NCI-H460 (cell line): ENCODE measurements around the gene TINCR. TPM values are rescaled to one million over a fixed set of nuclear protein-coding genes. Genes with fewer than 3 reads are reported as not detected.
"Not testable (repeated sequence)": the region's sequence is repeated elsewhere in the genome, so short reads cannot be mapped to it uniquely, and the experiment has no call there.

ENCODE experiments used
- DNase-seq: peaks from one replicate; pipeline ENCODE4 v3.0.0-alpha.2; 2016; ENCODE audit warnings: low read depth; ENCODE audit errors: extremely low read depth
- polyA plus RNA-seq: library from polyadenylated mRNA; depleted of rRNA; stranded (reverse); fragments of >200 nt; gene quantifications from 2 replicates; pipeline ENCODE4 v1.2.3, GENCODE V29; 2014; cell fraction: nucleus; rRNA removed
- total RNA-seq: library from RNA; depleted of rRNA; stranded (reverse); fragments of >200 nt; shearing (Covaris generic); gene quantifications from 2 replicates; pipeline ENCODE4 v1.2.3, GENCODE V29; 2014; rRNA removed

Gene TINCR
- not detected in 2 replicates for total RNA-seq
- polyA plus RNA-seq = not detected in 2 replicates

DNA sequence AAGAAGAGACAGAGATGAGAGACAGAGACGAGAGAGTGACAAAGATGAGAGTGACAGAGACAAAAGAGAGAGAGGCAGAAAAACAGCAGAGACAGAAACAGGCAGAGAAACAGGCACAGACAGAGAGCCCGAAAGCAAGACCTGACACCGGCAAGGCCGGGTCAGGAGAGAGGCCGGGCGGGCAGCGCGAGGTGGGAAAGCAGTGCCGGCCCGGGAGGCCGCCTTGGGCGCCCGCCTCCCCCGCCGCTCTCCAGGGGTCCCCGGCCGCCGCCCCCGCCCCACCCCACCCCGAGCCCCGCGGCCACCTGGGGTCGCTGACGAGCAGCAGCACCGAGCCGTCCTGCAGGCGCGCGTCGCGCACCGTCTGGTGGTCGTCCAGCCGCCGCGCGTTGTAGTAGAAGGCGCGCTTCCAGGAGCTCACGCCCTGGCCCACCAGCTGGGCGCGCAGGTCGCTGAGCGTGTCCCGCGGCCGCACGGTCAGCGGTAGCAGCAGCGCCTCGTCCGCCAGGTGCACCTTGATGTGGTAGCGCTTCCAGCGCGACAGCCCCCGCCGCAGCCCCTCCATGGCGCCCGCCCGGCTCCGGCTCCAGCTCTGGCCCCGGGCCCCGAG, at the start of gene TINCR:
Gene TINCR (minus strand): TSS at position 594 of the 610 bp plus-strand sequence.
- no peak for DNase-seq

DNA sequence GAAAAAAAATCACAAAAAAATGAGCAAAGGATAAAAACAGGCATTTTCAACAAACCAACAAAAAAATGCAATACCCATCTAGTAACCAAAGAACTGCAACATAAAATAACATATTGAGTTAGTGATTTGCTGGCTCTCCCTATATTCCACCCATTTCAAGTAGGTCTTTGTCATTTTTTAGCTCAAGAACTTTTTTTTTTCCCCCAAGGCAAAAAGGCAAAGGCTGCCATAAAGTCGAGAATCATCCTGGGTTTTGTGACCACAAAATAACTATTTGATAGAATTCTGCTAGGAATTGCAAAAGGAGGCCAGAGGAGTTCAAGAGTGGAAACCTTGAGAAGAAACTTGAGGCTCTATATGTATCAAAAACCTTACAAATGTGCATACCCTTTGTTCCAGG, 49.3 kb upstream of the TINCR start:
- DNase-seq = no peak

DNA sequence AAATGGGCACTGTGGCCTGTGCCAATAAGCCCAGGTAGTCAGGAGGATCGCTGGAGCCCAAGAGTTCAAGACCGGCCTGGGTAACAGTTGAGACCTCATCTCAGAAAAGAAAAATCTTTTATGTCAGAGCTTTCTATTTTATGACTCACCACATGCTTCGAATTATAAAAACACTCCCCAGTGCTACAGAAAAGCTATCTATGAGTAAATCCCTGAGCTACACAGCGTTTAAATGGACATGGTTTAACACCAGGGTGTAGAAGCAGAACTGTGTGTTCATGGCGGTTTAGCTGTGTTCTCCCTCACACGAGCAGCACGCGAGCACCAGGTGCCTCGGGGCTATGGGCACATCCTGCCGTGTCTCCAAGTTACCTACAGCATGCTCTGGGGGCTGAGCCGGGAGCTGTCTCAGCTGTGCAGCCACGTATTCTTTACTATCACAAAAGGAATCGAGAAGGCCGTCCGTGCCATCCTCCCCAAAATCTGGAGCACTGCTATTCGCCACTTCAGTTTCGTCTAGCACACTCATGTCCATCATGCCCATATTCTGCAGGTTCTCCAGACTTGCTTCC, 48.1 kb upstream of the TINCR start:
- no peak for DNase-seq

DNA sequence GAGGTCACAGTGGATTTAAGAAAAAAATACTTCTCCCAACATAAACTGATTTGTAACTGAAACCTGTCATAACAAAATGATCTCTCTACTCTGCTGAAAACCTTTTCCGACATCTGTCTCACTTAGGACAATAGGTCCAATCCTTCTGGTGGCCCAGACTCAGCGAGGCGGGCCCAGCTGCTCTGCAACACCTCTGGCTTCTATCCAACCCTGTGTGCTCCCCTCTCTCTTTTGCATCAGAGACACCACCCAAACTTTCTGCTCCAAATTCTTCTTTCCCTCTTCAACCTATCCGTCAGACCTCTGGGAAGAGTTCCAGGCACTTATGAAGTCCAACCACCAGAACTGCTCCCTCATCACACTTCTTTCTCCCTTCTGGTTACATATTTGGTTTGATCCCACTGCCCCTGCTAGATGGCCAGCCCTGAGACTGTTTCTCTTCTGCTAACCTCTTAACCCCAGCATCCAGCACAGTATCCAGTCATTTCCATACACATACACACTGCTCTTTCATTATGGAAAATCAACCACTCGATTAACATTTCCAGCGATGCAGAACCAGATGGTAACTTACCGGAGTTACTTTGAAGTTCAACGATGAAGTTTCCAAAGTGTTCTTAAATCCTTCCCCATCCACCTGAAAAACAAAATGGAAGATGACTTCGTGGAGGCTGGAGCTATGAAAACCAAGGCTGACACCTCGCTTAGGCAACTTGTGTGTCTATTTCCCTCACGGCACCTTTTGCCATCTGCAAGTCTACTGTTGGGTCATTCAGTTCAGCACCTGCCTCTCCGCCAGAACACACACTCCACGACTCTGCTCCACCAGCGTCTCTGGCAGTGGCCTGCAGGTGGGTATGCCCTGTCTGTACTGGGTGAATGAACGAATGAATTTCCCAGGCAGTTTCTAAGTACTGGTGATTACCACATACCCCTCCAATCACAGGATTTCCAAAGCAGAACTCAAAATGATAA, 45.4 kb upstream of the TINCR start:
- DNase-seq = no peak

DNA sequence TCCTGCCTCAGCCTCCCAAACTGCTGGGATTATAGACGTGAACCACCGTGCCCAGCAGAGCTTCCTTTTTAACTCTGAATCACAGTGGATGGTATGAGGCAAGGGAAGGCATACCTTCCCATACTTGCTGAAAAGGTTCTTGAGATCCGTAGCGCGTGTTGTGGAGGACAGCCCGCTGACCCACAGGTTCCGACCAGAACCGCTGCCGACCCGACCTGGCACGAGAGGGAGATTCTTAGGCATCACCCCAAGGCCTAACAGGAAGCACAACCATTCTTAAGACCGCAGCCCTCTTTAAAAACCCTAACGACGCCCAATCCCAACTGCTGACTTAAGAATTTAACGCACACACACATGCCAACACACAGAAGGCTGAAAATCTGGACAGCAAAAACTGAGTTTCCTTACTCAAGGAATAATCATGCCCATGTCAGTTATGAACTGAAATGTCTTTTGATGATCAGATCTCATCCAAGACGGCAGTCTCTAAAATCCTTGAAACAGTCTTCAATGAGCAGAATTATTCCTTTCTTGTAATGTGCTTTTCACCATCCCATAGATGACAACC, 42.2 kb upstream of the TINCR start:
- DNase-seq = no peak

DNA sequence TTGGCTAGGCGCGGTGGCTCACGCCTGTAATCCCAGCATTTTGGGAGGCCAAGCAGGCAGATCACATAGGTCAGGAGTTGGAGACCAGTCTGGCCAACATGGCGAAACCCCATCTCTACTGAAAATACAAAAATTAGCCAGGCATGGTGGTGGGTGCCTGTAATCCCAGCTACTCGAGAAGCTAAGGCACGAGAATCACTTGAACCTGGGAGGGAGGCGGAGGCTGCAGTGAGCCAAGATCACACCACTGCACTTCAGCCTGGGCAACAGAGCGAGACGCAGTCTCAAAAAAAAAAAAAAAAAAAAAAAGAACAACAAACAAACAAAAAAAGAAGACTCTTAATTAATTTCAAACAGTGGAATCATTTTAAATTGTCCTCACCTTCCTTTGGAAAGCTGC, 41.0 kb upstream of the TINCR start:
- DNase-seq = not testable (repeated sequence)

DNA sequence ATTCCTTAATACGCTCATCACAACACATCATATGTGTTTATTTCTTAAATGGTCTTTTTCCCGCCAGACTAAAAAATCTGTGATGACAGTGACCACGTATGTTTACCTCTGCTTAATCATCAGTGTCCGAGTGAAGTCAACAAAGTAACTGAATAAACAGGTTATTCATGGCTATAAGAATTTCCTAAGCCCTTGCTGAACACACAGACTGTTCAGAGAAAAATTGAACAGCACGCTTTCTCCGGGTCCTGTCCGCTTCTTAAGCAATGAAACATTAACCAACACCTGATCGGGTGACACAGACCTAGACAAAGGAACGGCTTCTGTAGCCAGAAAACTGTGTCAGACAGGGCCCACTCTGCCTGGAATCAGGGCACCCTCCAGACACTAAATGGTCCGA, 40.5 kb upstream of the TINCR start:
- DNase-seq = no peak

DNA sequence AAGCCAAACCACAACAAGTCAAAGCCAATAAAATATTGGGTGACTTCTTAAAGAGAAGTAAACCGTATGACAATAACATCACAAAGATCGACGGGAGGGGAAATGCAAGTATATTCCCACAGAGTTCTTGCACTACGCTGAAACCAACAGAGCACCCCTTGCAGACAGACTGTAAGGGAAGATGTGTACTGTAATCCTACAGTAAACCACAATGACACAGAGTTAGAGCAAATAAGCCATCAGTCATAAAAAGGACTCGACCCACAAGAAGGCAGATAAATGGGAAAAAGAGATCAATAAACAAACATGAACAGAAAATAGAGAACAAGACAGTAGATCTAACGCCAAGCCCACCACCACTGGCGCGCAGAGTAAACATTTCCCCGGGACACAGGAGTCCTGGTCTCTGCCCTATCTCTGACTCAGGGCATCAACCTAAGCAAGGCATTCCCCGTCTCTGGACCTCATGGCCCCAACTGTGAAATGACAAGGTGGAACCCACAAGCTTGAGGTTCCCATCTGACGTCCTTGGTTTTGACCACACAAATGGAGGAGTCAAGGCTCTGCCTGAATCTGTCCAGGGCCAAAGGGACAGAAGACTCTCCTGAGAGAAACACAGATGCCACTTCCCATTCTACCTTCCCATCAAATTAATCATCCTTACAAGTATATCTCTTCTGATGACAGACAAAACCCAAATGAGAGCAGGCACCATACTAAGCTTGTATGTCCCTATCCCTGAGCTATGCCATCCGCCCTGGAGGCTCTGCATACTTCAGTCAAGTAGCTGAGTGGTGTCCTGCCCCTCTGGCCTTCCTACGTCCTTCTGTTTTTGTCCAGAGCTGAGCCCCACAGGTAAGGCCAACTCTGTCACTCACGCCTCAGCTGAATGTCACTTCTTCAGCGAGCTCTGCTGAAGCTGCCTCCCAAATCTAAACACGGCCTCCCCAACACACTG, 39.8 kb upstream of the TINCR start:
- no peak for DNase-seq

DNA sequence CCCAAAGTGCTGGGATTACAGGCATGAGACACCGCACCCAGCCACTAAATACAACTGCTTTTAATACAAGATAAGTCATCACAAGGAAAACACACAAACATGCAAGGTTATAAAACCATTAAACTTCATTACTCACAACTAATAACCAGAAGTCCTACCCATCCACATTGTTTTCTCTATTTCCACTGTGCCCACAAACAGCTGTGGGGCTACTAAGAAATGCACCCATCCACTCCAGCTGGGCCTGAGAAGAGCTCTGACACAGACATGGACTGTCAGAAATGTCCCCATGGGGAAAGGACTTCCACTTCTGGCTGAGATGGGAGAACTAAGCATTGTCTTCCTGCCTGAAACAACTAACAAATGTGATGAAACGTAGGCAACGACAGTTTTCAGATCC, 37.6 kb upstream of the TINCR start:
- DNase-seq = no peak

DNA sequence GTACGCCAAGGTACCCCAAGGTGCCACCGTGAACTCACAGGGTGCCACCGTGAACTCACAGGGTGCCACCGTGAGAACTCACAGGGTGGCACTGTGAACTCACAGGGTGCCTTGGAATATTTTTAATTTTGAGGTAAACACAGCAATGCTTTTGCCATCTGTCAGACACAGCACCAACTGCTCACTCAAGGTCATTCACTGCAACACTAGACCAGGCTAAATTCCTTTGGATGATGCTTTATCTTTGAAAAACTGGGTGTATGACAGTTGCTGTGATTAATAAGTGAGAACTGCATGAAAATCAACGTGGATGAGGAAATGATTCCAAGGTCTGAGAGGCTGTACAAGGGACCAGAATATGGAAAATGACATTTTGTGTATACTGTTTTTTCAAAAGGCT, 35.9 kb upstream of the TINCR start:
- no peak for DNase-seq

DNA sequence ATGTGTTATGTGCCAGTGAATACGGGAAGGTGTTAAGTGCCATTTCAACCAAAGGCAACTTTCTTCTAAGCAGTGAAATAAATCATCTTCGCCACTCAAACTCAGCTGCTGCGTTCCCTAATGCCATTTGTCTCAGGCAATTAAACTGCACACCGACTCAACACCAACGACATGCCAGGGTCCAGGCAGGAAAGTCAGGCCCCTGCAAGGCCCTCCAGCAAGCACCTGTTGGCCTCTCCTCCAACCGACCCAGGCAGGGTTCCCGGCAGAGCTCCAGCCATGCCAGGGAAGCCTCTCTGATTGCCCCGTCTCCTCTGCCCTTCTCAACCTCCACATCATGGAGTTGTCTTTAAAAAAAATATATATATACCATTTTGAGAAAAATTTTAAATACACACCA, 33.0 kb upstream of the TINCR start:
- DNase-seq = no peak

DNA sequence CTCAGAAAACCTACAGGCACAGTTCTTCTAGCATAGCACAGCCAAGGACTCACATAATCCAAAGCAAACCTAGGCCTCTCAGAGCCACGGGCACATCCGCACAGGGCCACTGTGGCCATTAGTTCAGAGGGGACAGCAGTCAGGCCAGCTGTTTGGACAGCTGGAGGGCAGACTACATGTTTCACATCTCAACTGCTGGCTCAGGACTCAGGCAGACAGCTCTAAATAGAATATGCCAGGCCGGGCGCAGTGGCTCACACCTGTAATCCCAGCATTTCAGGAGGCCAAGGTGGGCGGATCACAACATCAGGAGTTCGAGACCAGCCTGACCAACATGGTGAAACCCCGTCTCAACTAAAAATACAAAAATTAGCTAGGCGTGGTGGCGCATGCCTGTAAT, 28.0 kb upstream of the TINCR start:
- DNase-seq = no peak

DNA sequence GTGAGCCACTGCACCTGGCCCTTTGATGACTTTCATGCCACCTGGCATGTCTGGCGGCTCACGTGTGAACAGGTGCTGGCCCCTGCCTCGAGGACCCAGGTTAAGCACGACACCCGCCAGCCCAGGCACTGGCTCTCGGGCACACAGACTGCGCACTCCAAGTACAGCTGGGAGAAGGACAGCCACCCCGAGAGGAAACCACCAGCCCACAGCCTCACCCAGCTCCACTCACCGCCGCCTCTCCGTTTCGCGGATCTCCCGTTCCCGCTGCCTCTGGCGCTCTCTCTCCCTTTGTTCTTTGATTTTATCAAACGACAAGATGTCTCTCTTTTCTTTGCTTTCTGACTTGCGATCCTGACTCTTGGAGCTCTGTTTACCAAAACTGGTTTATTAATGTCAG, 27.4 kb upstream of the TINCR start:
- no peak for DNase-seq

DNA sequence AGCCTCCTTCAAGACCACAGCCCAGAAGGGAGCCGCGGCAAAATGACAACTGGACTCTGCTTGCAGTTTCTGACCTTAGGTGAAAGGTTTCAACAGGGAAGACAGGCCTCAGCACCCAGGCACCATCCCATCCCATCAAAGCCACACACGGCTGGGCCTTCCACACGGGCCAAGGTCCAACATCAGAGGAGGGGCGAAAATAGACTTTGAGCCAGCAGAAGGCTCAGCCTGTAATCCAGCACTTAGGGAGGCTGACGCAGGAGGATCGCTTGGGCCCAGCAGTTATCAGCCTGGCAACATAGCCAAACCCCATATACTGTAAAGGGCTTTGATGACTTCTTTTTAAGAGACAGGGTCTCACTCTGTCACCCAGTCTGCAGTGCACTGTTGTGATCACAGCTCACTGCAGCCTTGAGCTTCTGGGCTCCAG, 26.8 kb upstream of the TINCR start:
- no peak for DNase-seq

DNA sequence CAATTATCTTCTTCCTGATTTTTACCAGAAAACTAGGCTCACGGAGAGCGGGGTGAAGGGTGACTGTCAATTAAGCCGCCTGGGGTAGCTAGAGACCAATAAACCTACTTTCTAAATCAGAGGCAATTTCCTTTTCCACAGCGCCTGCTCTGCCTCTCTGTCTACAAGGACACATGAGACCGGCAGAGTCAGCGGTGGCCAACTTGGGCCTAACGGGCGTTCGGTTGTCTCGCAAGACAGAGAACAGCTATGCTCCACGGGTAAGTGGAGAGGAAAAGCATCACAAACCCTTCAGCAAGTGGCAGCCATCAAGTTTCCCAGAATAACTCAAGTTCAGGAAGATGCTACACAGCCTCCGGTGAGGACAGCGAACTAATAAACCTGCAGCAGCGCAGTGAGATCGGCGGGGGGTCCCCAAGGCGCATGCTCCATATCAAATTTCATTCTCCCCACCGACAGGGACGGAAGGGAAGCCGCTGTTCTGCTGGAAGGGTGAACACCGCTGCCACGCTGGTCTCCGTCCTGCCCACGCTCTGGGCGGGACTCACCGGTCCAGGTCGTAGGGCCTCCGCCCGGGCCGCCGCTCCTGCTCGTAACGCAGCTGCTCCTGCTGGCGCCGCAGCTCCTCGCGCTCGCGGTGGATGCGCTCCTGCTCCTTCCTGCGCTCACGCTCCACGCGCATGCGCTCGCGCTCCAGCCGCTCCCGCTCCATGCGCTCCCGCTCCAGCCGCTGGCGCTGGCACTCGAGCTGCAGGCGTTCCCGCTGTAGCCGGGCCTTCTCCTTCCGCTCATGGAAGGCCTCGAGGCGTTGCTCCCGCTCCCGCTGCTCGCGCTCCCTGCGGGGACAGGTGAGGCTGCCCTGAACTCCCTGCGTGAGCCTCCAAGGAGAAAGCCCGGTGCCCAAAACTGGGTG, 25.8 kb upstream of the TINCR start:
- no peak for DNase-seq

DNA sequence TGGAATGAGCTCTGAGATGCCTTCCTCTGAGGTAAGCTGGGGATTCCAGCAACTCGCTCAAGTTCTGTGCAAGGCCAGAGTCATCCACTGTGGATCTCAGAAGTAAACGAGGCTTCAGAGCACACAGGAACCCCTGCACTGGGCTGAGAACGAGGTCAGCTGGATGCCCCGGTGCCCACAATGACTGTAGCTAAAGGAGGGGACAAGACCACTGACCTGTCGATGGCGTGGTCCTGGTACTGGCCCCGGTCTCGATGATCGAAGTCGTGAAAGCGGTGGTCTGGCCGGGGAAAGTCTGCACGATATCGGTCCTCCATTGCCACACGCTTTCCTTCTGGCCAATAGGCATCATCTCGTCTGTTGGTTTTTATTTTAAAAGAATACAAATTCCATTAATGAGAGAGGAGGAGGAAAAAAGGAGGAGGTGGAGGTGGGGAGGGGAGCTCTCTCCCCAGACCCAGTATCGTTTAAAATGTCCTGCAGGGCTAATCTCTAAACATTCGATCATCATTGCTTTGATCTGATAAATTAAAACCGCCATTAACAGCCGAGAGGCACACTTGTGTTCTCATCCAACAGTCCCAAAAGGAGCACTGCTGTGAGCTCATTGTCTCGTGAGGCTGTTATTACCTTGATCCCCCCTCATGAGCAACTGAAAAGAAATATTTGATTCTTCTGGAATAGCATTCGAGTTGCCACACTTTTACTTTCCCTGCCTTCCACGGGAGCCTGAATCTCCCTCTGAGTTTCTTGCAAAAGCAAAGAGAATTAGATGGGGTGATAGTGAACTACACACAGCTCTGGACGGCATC, 25.0 kb upstream of the TINCR start:
- no peak for DNase-seq

DNA sequence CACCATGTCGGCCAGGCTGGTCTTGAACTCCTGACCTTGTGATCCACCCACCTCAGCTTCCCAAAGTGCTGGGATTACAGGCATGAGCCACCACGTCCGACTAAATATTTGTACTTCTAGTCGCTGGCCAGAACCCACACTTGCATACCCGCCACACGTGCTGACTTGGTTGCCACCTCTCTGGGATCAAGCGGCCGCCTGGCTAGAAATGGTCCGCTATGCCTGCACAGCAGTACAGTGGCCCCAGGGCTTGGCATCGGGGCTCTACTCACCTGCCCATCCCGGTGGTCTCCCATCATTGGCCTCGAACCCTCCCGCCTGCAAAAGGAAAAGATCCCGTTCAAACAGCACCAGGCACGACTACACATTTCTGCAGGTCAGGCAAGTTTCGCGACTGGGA, 23.7 kb upstream of the TINCR start:
- no peak for DNase-seq

DNA sequence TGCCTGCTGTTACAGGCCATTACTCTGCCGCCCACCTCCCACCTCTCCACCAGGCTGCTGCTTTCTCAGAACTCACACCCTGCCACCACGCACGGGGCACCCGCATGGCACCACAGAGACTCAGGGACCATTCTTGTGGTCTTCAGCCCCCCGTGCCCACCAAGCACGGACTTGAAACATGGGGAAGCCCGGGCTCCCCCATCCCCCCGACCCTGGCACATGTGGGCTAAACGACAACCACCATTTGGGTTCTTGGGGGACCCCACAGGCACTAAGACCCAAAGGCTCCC, 23.1 kb upstream of the TINCR start:
- no peak for DNase-seq
